ENCODE results near the gene DUS4L. TPM values are rescaled to one million over a fixed set of nuclear protein-coding genes. Genes with fewer than 3 reads are reported as not detected.

DUS4L gene
- total and polyA plus RNA-seq, 2 donors (not counting 3 experiments of a cell fraction or from before 2014, with no cell fraction given): 2.5 to 9.6 TPM

DNA sequence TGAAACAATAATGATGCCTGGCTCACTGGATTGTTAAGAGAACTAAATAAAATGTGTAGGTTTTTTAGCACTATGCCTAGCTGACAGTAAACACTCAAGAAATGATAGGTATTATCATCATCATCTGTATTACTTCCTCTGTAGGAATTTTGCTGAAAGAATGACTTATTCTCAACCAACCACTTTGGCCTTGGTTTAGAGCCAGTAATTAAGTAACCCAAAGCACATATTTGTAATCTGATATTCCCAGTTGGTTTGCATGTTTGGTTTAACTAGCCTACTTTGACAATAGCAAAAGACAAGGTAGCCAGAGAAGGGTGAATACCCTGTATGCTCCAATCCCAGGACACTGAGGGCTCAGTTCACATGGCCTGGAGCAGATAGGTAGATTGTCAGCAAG lies 50.7 kb downstream of the DUS4L start:
- dilution Hi-C loops (cut with MboI; ENCODE audit: extremely low pct_ligation_motif_present, low sequenced_read_pairs): no loop called here
- Histone ChIP-seq H4K20me1 (replicated peaks; ENCODE audit: control insufficient read depth, extremely low read depth, insufficient read depth, low read length) (no peaks in the 10 kb centered on the region), H3K9ac (replicated peaks; ENCODE audit: extremely low read depth, insufficient read depth, low read length) (no peak overlapping the region), H3K4me3 (replicated peaks in 1 of 3; ENCODE audit: insufficient read depth in 1 of 3, low read depth in 1 of 3, low read length in 3 of 3) (no peak overlapping the region), H3K27ac (ENCODE audit: insufficient read depth, low read depth, low read length) (no peak overlapping the region), H3K9me3 (replicated peaks; ENCODE audit: control insufficient read depth, insufficient read depth, low read length) (no peaks in the 10 kb centered on the region), H3K4me1 (ENCODE audit: control insufficient read depth, extremely low read depth, insufficient read depth, low read length) (peaks cover 4% of the 10 kb centered on the region), H2AFZ (ENCODE audit: low read depth, low read length) (no peak overlapping the region), H3K4me2 (ENCODE audit: insufficient read depth, low read length) (no peak overlapping the region), H3K79me2 (ENCODE audit: control insufficient read depth, insufficient read depth, low read length) (no peaks in the 10 kb centered on the region), H3K27me3 (ENCODE audit: control insufficient read depth in 2 of 2, insufficient read depth in 2 of 2, low read length in 2 of 2) (no peaks in the 10 kb centered on the region), H3K9me1 (replicated peaks; ENCODE audit: control insufficient read depth, extremely low read depth, insufficient read depth, low read length) (no peaks in the 10 kb centered on the region), H3K36me3 (ENCODE audit: control insufficient read depth in 2 of 2, extremely low read depth in 1 of 2, insufficient read depth in 2 of 2, low read length in 2 of 2) (peaks cover 18 to 28% of the 10 kb centered on the region in 2 experiments)
- FAIRE-seq: no peak
- TF ChIP-seq POLR2A (IDR thresholded peaks at IDR 0.05; ENCODE audit: low read depth, low read length) (no peak), GATA2 (IDR thresholded peaks at IDR 0.05; ENCODE audit: insufficient read depth, insufficient read length, low read depth, low read length) (no peak), POLR2AphosphoS5 (IDR thresholded peaks at IDR 0.05; ENCODE audit: insufficient read depth, low read depth, low read length) (no peak), MYC (IDR thresholded peaks at IDR 0.05; ENCODE audit: low read depth, low read length) (no peak), EZH2 (IDR thresholded peaks at IDR 0.05; ENCODE audit: borderline replicate concordance, low read depth, low read length, severe bottlenecking) (no peak), JUN (IDR thresholded peaks at IDR 0.05; ENCODE audit: borderline replicate concordance, insufficient read depth, insufficient read length, low read depth) (no peak), FOS (IDR thresholded peaks at IDR 0.05; ENCODE audit: borderline replicate concordance, insufficient read depth, low read length) (no peak)
- TF ChIP-seq, protein P1, sequence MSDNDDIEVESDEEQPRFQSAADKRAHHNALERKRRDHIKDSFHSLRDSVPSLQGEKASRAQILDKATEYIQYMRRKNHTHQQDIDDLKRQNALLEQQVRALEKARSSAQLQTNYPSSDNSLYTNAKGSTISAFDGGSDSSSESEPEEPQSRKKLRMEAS (IDR thresholded peaks at IDR 0.05; ENCODE audit: insufficient read depth, insufficient read length): no peak
- TF ChIP-seq, protein P2, sequence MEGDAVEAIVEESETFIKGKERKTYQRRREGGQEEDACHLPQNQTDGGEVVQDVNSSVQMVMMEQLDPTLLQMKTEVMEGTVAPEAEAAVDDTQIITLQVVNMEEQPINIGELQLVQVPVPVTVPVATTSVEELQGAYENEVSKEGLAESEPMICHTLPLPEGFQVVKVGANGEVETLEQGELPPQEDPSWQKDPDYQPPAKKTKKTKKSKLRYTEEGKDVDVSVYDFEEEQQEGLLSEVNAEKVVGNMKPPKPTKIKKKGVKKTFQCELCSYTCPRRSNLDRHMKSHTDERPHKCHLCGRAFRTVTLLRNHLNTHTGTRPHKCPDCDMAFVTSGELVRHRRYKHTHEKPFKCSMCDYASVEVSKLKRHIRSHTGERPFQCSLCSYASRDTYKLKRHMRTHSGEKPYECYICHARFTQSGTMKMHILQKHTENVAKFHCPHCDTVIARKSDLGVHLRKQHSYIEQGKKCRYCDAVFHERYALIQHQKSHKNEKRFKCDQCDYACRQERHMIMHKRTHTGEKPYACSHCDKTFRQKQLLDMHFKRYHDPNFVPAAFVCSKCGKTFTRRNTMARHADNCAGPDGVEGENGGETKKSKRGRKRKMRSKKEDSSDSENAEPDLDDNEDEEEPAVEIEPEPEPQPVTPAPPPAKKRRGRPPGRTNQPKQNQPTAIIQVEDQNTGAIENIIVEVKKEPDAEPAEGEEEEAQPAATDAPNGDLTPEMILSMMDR (IDR thresholded peaks at IDR 0.05; ENCODE audit: extremely low read depth in 1 of 2, insufficient read depth in 1 of 2, low read depth in 1 of 2, low read length in 2 of 2): no peak
- intact Hi-C loops (cut with micrococcal nuclease): no loop called here
- POLR2A ChIA-PET: no interaction called here
- BruUV-seq (replicated peaks): no TSS peak
- no peak for DNase-seq (ENCODE audit: low read depth, low spot score)
- CTCF ChIA-PET: no interaction called here

Data from endothelial cell of umbilical vein (primary cell).